Liver (tissue), 9 donors: ENCODE results near the gene NAPSA. TPM values are rescaled to one million over a fixed set of nuclear protein-coding genes. Genes with fewer than 3 reads are reported as not detected.

Experiments
- DNase-seq: peaks from one replicate; pipeline ENCODE4 v3.0.0-alpha.2; 2017; ENCODE audit warnings: low spot score
- H3K27ac ChIP-seq, 2 donors: one replicate each; pipeline ENCODE4 v1.7.0; 2013; ENCODE audit warnings: inconsistent platforms in 2 of 2, low read length in 2 of 2, control low read depth in 1 of 2, low read depth in 1 of 2, mild to moderate bottlenecking in 1 of 2
- H3K27me3 ChIP-seq, 4 donors: one replicate each; pipeline versions ENCODE4 v1.6.1 to v1.7.0; 2013; ENCODE audit warnings: low read length in 3 of 4, inconsistent platforms in 1 of 4, mild to moderate bottlenecking in 1 of 4, moderate library complexity in 1 of 4; ENCODE audit not compliant: control insufficient read depth in 4 of 4, insufficient read depth in 4 of 4
- H3K36me3 ChIP-seq, 4 donors: one replicate each; pipeline versions ENCODE4 v1.6.1 to v1.7.0; 2013; ENCODE audit warnings: low read length in 3 of 4, mild to moderate bottlenecking in 3 of 4, low read depth in 1 of 4, moderate library complexity in 1 of 4; ENCODE audit not compliant: control insufficient read depth in 4 of 4, insufficient read depth in 3 of 4
- H3K4me1 ChIP-seq, 4 donors: one replicate each; pipeline versions ENCODE4 v1.6.1 to v1.7.0; 2013; ENCODE audit warnings: low read length in 3 of 4, mild to moderate bottlenecking in 3 of 4, moderate library complexity in 1 of 4; ENCODE audit not compliant: control insufficient read depth in 4 of 4, insufficient read depth in 4 of 4
- H3K4me3 ChIP-seq, 3 donors: one replicate each; pipeline versions ENCODE4 v1.6.1 to v1.7.0; 2013; ENCODE audit warnings: low read length in 3 of 3, control low read depth in 1 of 3, low read depth in 1 of 3, mild to moderate bottlenecking in 1 of 3
- H3K9ac ChIP-seq, 2 donors: one replicate each; pipeline ENCODE4 v1.7.0; 2013; ENCODE audit warnings: low read length in 2 of 2, mild to moderate bottlenecking in 2 of 2, moderate library complexity in 2 of 2, control low read depth in 1 of 2, low read depth in 1 of 2
- H3K9me3 ChIP-seq, 4 donors: one replicate each; pipeline versions ENCODE4 v1.6.1 to v1.7.0; 2013; ENCODE audit warnings: low read length in 3 of 4; ENCODE audit not compliant: control insufficient read depth in 4 of 4
- EGR1 ChIP-seq, 2 donors: IDR thresholded peaks; 2 replicates each; pipeline ENCODE4 v1.6.1; 2016 to 2018; ENCODE audit warnings: antibody characterized with exemption in 2 of 2, low read depth in 2 of 2
- FOXA1 ChIP-seq: IDR thresholded peaks from 2 replicates; pipeline ENCODE4 v1.6.1; 2016; ENCODE audit warnings: antibody characterized with exemption
- FOXA2 ChIP-seq: IDR thresholded peaks from 2 replicates; pipeline ENCODE4 v1.6.1; 2016; ENCODE audit warnings: antibody characterized with exemption
- GABPA ChIP-seq, 2 donors: IDR thresholded peaks in 1 of 2; conservative IDR thresholded peaks in 1 of 2; 2 replicates each; pipeline ENCODE4 v1.6.1; 2016; ENCODE audit warnings: antibody characterized with exemption in 2 of 2, mild to moderate bottlenecking in 1 of 2, moderate library complexity in 1 of 2
- HNF4A ChIP-seq, 2 donors: conservative IDR thresholded peaks; 2 replicates each; pipeline ENCODE4 v1.6.1; 2016; ENCODE audit warnings: antibody characterized with exemption in 2 of 2, mild to moderate bottlenecking in 2 of 2
- HNF4G ChIP-seq: IDR thresholded peaks from 2 replicates; pipeline ENCODE4 v1.6.1; 2016; ENCODE audit warnings: antibody characterized with exemption
- JUND ChIP-seq, 2 donors: IDR thresholded peaks; 2 replicates each; pipeline ENCODE4 v1.6.1; 2016; ENCODE audit warnings: antibody characterized with exemption in 2 of 2
- NR2F2 ChIP-seq: IDR thresholded peaks from 2 replicates; pipeline ENCODE4 v1.6.1; 2016; ENCODE audit warnings: antibody characterized with exemption
- RAD21 ChIP-seq, 2 donors: IDR thresholded peaks; 2 replicates each; pipeline ENCODE4 v1.6.1; 2016; ENCODE audit warnings: antibody characterized with exemption in 2 of 2, mild to moderate bottlenecking in 2 of 2
- REST ChIP-seq: IDR thresholded peaks from 2 replicates; pipeline ENCODE4 v1.6.1; 2016; ENCODE audit warnings: antibody characterized with exemption, mild to moderate bottlenecking
- RXRA ChIP-seq, 2 donors: IDR thresholded peaks; 2 replicates each; pipeline ENCODE4 v1.6.1; 2017 to 2018; ENCODE audit warnings: antibody characterized with exemption in 2 of 2, mild to moderate bottlenecking in 1 of 2
- SP1 ChIP-seq: IDR thresholded peaks from 2 replicates; pipeline ENCODE4 v1.6.1; 2018; ENCODE audit warnings: antibody characterized with exemption, mild to moderate bottlenecking
- TAF1 ChIP-seq: conservative IDR thresholded peaks from 2 replicates; pipeline ENCODE4 v1.6.1; 2016; ENCODE audit warnings: antibody characterized with exemption, mild to moderate bottlenecking
- YY1 ChIP-seq: IDR thresholded peaks from 2 replicates; pipeline ENCODE4 v1.6.1; 2016; ENCODE audit warnings: antibody characterized with exemption, mild to moderate bottlenecking
- WGBS: extraction: QIAGEN DNeasy Blood & Tissue Kit; methylation state at CpG from one replicate; pipeline ENCODE4 v1.1.7; 2013; 5-methylcytosine and 5-hydroxymethylcytosine counted together
- polyA plus RNA-seq, 2 donors: library from polyadenylated mRNA; stranded (reverse) in 1 of 2; unstranded in 1 of 2; fragments of 200-250 nt in 1 of 2; fragments of >200 nt in 1 of 2; fragmentation: Nextera tagmentation in 1 of 2; extraction: Ambion mirVana in 1 of 2; gene quantifications; one replicate each; pipeline versions ENCODE4 v1.2.1 to v1.2.3, GENCODE V29; 2013 to 2015
- total RNA-seq, 2 donors: library from RNA; depleted of rRNA; stranded (reverse); fragments of >200 nt; gene quantifications; one replicate each; pipeline ENCODE4 v1.2.3, GENCODE V29; 2014
- TF ChIP-seq, protein P1 (sequence below): fragments of 150-350 bp; IDR thresholded peaks from 2 replicates; pipeline ENCODE4 v1.5.1; 2017; ENCODE audit warnings: improper control_type of control experiment, low read depth, low read length; ENCODE audit not compliant: missing input control
- TF ChIP-seq, protein P2 (sequence below): IDR thresholded peaks from 2 replicates; pipeline ENCODE4 v1.6.1; 2016; ENCODE audit warnings: antibody characterized with exemption
- TF ChIP-seq, protein P3 (sequence below): IDR thresholded peaks from 2 replicates; pipeline ENCODE4 v1.6.1; 2016; ENCODE audit warnings: antibody characterized with exemption
- TF ChIP-seq, protein P4 (sequence below): IDR thresholded peaks from 2 replicates; pipeline ENCODE4 v1.6.1; 2016; ENCODE audit warnings: antibody characterized with exemption
- donor health status: healthy.
- donor health status: healthy.
- donor health status: healthy.
- donor health status: healthy.
- donor health status: healthy.

Gene NAPSA
- total and polyA plus RNA-seq, 4 donors = 0.28 to 0.74 (median 0.54) TPM

- peaks cover 2 to 4% (median 3%) of the 10 kb centered on the region in 4 donors for H3K27me3 ChIP-seq
- no peak overlapping the region for H3K4me3 ChIP-seq
- WGBS = 10% methylated on average over 18 of the region's 18 CpGs
- H3K9ac ChIP-seq = no peak overlapping the region
- H3K9me3 ChIP-seq = no peaks in the 10 kb centered on the region
- no peak for TF ChIP-seq JUND (IDR thresholded peaks at IDR 0.05)
- TF ChIP-seq NR2F2 = no peak
- no peak for TF ChIP-seq GABPA (IDR thresholded peaks at IDR 0.05 in 1 of 2, conservative IDR thresholded peaks at IDR 0.05 in 1 of 2)
- no peak for TF ChIP-seq REST
- TF ChIP-seq, protein P1, sequence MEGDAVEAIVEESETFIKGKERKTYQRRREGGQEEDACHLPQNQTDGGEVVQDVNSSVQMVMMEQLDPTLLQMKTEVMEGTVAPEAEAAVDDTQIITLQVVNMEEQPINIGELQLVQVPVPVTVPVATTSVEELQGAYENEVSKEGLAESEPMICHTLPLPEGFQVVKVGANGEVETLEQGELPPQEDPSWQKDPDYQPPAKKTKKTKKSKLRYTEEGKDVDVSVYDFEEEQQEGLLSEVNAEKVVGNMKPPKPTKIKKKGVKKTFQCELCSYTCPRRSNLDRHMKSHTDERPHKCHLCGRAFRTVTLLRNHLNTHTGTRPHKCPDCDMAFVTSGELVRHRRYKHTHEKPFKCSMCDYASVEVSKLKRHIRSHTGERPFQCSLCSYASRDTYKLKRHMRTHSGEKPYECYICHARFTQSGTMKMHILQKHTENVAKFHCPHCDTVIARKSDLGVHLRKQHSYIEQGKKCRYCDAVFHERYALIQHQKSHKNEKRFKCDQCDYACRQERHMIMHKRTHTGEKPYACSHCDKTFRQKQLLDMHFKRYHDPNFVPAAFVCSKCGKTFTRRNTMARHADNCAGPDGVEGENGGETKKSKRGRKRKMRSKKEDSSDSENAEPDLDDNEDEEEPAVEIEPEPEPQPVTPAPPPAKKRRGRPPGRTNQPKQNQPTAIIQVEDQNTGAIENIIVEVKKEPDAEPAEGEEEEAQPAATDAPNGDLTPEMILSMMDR = no peak
- TF ChIP-seq TAF1 = no peak
- TF ChIP-seq, protein P2, sequence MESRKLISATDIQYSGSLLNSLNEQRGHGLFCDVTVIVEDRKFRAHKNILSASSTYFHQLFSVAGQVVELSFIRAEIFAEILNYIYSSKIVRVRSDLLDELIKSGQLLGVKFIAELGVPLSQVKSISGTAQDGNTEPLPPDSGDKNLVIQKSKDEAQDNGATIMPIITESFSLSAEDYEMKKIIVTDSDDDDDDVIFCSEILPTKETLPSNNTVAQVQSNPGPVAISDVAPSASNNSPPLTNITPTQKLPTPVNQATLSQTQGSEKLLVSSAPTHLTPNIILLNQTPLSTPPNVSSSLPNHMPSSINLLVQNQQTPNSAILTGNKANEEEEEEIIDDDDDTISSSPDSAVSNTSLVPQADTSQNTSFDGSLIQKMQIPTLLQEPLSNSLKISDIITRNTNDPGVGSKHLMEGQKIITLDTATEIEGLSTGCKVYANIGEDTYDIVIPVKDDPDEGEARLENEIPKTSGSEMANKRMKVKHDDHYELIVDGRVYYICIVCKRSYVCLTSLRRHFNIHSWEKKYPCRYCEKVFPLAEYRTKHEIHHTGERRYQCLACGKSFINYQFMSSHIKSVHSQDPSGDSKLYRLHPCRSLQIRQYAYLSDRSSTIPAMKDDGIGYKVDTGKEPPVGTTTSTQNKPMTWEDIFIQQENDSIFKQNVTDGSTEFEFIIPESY = no peak
- TF ChIP-seq, protein P3, sequence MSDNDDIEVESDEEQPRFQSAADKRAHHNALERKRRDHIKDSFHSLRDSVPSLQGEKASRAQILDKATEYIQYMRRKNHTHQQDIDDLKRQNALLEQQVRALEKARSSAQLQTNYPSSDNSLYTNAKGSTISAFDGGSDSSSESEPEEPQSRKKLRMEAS = no peak
- TF ChIP-seq HNF4A (conservative IDR thresholded peaks at IDR 0.05) = no peak
- TF ChIP-seq, protein P4, sequence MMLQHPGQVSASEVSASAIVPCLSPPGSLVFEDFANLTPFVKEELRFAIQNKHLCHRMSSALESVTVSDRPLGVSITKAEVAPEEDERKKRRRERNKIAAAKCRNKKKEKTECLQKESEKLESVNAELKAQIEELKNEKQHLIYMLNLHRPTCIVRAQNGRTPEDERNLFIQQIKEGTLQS = no peak
- no peak for TF ChIP-seq EGR1 (IDR thresholded peaks at IDR 0.05; ENCODE audit: low read depth in 2 of 2)
- TF ChIP-seq HNF4G = no peak
- no peak for TF ChIP-seq RXRA (IDR thresholded peaks at IDR 0.05)
- no peak for TF ChIP-seq FOXA1
- TF ChIP-seq SP1 = no peak
- no peak for TF ChIP-seq FOXA2
- TF ChIP-seq YY1 = no peak
- TF ChIP-seq RAD21 (IDR thresholded peaks at IDR 0.05) = no peak
- H3K27ac ChIP-seq = no peak overlapping the region
- no peaks in the 10 kb centered on the region for H3K36me3 ChIP-seq
- H3K4me1 ChIP-seq = no peaks in the 10 kb centered on the region
- DNase-seq = no peak
Observed at GRCh38 chr19:50315773-50316448, 49.5 kb downstream of the NAPSA start.
